Measurements from ENCODE around the gene CNN3. TPM values are rescaled to one million over a fixed set of nuclear protein-coding genes. Genes with fewer than 3 reads are reported as not detected.

Gene CNN3
- total RNA-seq, 4 donors from 2014 or later = 307 to 344 (median 329) TPM

- peaks cover 0 to 27% (median 5%) of the 10 kb centered on the region in 4 donors for H3K4me1 ChIP-seq
- peak overlapping the region in 3 of 4 donors; percentile 29 to 64 (median 53) for H3K27ac ChIP-seq
- no peaks in the 10 kb centered on the region for H3K9me3 ChIP-seq
- WGBS, 2 donors = 60 to 64% methylated on average over 9 of the region's 9 CpGs
- H3K27me3 ChIP-seq = no peaks in the 10 kb centered on the region
- no peaks in the 10 kb centered on the region for H3K36me3 ChIP-seq
- TF ChIP-seq CTCF (IDR thresholded peaks at IDR 0.05) (no peak), POLR2A (IDR thresholded peaks at IDR 0.05) (no peak), EP300 (IDR thresholded peaks at IDR 0.05) (no peak)
- no peak for DNase-seq (ENCODE audit: low spot score in 2 of 2)
- H3K4me3 ChIP-seq = no peak overlapping the region
These were observed 27.6 kb upstream of the CNN3 start for GRCh38 chr1:94954263-94955220.

- no peaks in the 10 kb centered on the region for H3K36me3 ChIP-seq
- peak overlapping the region in 2 of 4 donors; percentile 29 to 53 for H3K27ac ChIP-seq
- peaks cover 0 to 27% (median 5%) of the 10 kb centered on the region in 4 donors for H3K4me1 ChIP-seq
- TF ChIP-seq POLR2A (IDR thresholded peaks at IDR 0.05) (no peak), CTCF (IDR thresholded peaks at IDR 0.05) (no peak), EP300 (IDR thresholded peaks at IDR 0.05) (no peak)
- no peaks in the 10 kb centered on the region for H3K27me3 ChIP-seq
- H3K4me3 ChIP-seq = no peak overlapping the region
- no peaks in the 10 kb centered on the region for H3K9me3 ChIP-seq
- 53 to 69% methylated on average over 6 of the region's 6 CpGs for WGBS, 2 donors
- no peak for DNase-seq (ENCODE audit: low spot score in 2 of 2)
These were observed 26.8 kb upstream of the CNN3 start for GRCh38 chr1:94953746-94954145.

- no peak overlapping the region for H3K27ac ChIP-seq
- no peak overlapping the region for H3K4me3 ChIP-seq
- H3K36me3 ChIP-seq = no peaks in the 10 kb centered on the region
- DNase-seq (ENCODE audit: low spot score in 2 of 2) = no peak
- peaks cover 0 to 27% (median 5%) of the 10 kb centered on the region in 4 donors for H3K4me1 ChIP-seq
- no peaks in the 10 kb centered on the region for H3K9me3 ChIP-seq
- no peaks in the 10 kb centered on the region for H3K27me3 ChIP-seq
- TF ChIP-seq CTCF (IDR thresholded peaks at IDR 0.05) (no peak), EP300 (IDR thresholded peaks at IDR 0.05) (no peak), POLR2A (IDR thresholded peaks at IDR 0.05) (no peak)
These were observed 26.2 kb upstream of the CNN3 start for GRCh38 chr1:94953107-94953506.

- Histone ChIP-seq H3K4me3 (no peak overlapping the region), H3K36me3 (no peaks in the 10 kb centered on the region), H3K27ac (no peak overlapping the region), H3K27me3 (no peaks in the 10 kb centered on the region), H3K4me1 (peaks cover 0 to 28% (median 6%) of the 10 kb centered on the region in 4 donors), H3K9me3 (no peaks in the 10 kb centered on the region)
- 97 to 99% methylated on average over 5 of the region's 5 CpGs for WGBS, 2 donors
- no peak for DNase-seq (ENCODE audit: low spot score in 2 of 2)
- TF ChIP-seq EP300 (IDR thresholded peaks at IDR 0.05) = no peak
These were observed 25.6 kb upstream of the CNN3 start for GRCh38 chr1:94952539-94952938.

- no peak overlapping the region for H3K27ac ChIP-seq
- peaks cover 0 to 37% (median 10%) of the 10 kb centered on the region in 4 donors for H3K4me1 ChIP-seq
- H3K27me3 ChIP-seq = no peaks in the 10 kb centered on the region
- H3K9me3 ChIP-seq = no peaks in the 10 kb centered on the region
- H3K4me3 ChIP-seq = no peak overlapping the region
- WGBS, 2 donors = 79 to 87% methylated on average over 5 of the region's 5 CpGs
- DNase-seq (ENCODE audit: low spot score in 2 of 2) = no peak
- H3K36me3 ChIP-seq = no peaks in the 10 kb centered on the region
- TF ChIP-seq CTCF (IDR thresholded peaks at IDR 0.05) (no peak), POLR2A (IDR thresholded peaks at IDR 0.05) (no peak), EP300 (IDR thresholded peaks at IDR 0.05) (no peak)
These were observed 24.7 kb upstream of the CNN3 start for GRCh38 chr1:94951509-94952208.

All from tibial nerve (tissue), 4 donors.